DOHH2 (cell line): ENCODE measurements around the gene PLTP.

Experiments
- H3F3A ChIP-seq: fragments of 200-600 bp; sonication (generic), shearing (Covaris generic); 2 replicates; pipeline ENCODE4 v1.6.0; 2016; ENCODE audit warnings: antibody characterized with exemption, mild to moderate bottlenecking; ENCODE audit not compliant: control insufficient read depth, insufficient read depth
- H3K27ac ChIP-seq: fragments of 200-600 bp; sonication (generic); 2 replicates; pipeline ENCODE4 v1.5.1; 2014; ENCODE audit warnings: low read depth, mild to moderate bottlenecking, low read length, moderate library complexity
- H3K27me3 ChIP-seq: fragments of 200-600 bp; sonication (generic); 2 replicates; pipeline ENCODE4 v1.6.1; 2014; ENCODE audit warnings: mild to moderate bottlenecking, low read length, mixed read lengths; ENCODE audit not compliant: control insufficient read depth
- H3K36me3 ChIP-seq: fragments of 200-600 bp; sonication (generic); 2 replicates; pipeline ENCODE4 v1.6.1; 2014; ENCODE audit warnings: mild to moderate bottlenecking, low read length, moderate library complexity, mixed read lengths; ENCODE audit not compliant: control insufficient read depth
- H3K4me1 ChIP-seq: fragments of 200-600 bp; sonication (generic); 2 replicates; pipeline ENCODE4 v1.6.1; 2014; ENCODE audit warnings: mild to moderate bottlenecking, low read length, mixed read lengths; ENCODE audit not compliant: control insufficient read depth
- H3K4me2 ChIP-seq: fragments of 200-600 bp; sonication (generic); 2 replicates; pipeline ENCODE4 v1.6.0; 2014; ENCODE audit warnings: mild to moderate bottlenecking, low read length, moderate library complexity
- H3K4me3 ChIP-seq: fragments of 200-600 bp; sonication (generic); 2 replicates; pipeline ENCODE4 v1.5.1; 2014; ENCODE audit warnings: mild to moderate bottlenecking, low read length, mixed read lengths
- H3K79me2 ChIP-seq: fragments of 200-600 bp; sonication (generic); 2 replicates; pipeline ENCODE4 v1.6.1; 2014; ENCODE audit warnings: mild to moderate bottlenecking, low read length, mixed read lengths; ENCODE audit not compliant: control insufficient read depth
- H3K9me2 ChIP-seq: fragments of 200-600 bp; sonication (generic); replicated peaks from 2 replicates; pipeline ENCODE4 v1.6.1; 2014; ENCODE audit warnings: mild to moderate bottlenecking, low read length, mixed read lengths; ENCODE audit not compliant: control insufficient read depth
- H3K9me3 ChIP-seq: fragments of 200-600 bp; sonication (generic); 2 replicates; pipeline ENCODE4 v1.6.1; 2014; ENCODE audit warnings: antibody characterized with exemption, low read length, mixed read lengths; ENCODE audit not compliant: control insufficient read depth, insufficient read depth
- H4K20me1 ChIP-seq: fragments of 200-600 bp; sonication (generic); 2 replicates; pipeline ENCODE4 v1.6.0; 2014; ENCODE audit warnings: low read depth, mild to moderate bottlenecking, antibody characterized with exemption, low read length, moderate library complexity; ENCODE audit not compliant: control insufficient read depth, insufficient read depth
- EZH2phosphoT487 ChIP-seq: fragments of 200-600 bp; sonication (generic); IDR thresholded peaks from 2 replicates; pipeline ENCODE4 v1.6.1; 2017; ENCODE audit warnings: borderline replicate concordance, mild to moderate bottlenecking, antibody characterized with exemption, low read length, moderate library complexity, mixed read lengths
- TF ChIP-seq, protein P1 (sequence below): fragments of 200-600 bp; sonication (generic); IDR thresholded peaks from one replicate; pipeline ENCODE4 v1.5.1; 2014; ENCODE audit warnings: antibody characterized with exemption, mild to moderate bottlenecking, low read depth, low read length; ENCODE audit not compliant: poor library complexity, severe bottlenecking

Gene PLTP

DNA sequence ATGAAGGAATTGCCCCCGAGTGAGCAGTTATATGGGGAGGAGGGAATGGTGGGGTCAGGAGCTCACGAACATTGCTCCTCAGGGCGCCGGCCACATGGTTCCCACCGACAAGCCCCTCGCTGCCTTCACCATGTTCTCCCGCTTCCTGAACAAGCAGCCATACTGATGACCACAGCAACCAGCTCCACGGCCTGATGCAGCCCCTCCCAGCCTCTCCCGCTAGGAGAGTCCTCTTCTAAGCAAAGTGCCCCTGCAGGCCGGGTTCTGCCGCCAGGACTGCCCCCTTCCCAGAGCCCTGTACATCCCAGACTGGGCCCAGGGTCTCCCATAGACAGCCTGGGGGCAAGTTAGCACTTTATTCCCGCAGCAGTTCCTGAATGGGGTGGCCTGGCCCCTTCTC lies 13.7 kb downstream of the PLTP start:
- Histone ChIP-seq H3K36me3 (no peaks in the 10 kb centered on the region), H3K4me2 (no peak overlapping the region), H3K79me2 (no peaks in the 10 kb centered on the region), H3K27me3 (no peaks in the 10 kb centered on the region), H3K9me3 (no peaks in the 10 kb centered on the region), H3F3A (no peaks in the 10 kb centered on the region), H4K20me1 (no peaks in the 10 kb centered on the region), H3K27ac (no peak overlapping the region), H3K9me2 (no peaks in the 10 kb centered on the region), H3K4me3 (no peak overlapping the region), H3K4me1 (peaks cover 10% of the 10 kb centered on the region)
- no peak for TF ChIP-seq EZH2phosphoT487
- TF ChIP-seq, protein P1, sequence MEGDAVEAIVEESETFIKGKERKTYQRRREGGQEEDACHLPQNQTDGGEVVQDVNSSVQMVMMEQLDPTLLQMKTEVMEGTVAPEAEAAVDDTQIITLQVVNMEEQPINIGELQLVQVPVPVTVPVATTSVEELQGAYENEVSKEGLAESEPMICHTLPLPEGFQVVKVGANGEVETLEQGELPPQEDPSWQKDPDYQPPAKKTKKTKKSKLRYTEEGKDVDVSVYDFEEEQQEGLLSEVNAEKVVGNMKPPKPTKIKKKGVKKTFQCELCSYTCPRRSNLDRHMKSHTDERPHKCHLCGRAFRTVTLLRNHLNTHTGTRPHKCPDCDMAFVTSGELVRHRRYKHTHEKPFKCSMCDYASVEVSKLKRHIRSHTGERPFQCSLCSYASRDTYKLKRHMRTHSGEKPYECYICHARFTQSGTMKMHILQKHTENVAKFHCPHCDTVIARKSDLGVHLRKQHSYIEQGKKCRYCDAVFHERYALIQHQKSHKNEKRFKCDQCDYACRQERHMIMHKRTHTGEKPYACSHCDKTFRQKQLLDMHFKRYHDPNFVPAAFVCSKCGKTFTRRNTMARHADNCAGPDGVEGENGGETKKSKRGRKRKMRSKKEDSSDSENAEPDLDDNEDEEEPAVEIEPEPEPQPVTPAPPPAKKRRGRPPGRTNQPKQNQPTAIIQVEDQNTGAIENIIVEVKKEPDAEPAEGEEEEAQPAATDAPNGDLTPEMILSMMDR: no peak

DNA sequence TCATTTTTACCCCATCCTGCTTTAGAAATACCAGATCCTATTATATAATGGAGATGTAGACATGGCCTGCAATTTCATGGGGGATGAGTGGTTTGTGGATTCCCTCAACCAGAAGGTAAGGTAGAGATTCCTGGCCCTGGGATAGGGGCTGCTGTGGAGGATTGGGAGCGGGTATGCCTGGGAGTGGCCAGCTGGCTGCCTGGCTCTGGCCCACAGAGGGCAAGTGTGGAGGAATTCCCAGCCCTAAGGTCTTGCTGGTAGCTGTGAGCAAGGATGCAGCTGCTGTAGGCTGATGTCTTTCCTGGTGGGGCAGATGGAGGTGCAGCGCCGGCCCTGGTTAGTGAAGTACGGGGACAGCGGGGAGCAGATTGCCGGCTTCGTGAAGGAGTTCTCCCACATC lies 14.3 kb downstream of the PLTP start:
- H3K4me2 ChIP-seq: no peak overlapping the region
- H3K27ac ChIP-seq: no peak overlapping the region
- TF ChIP-seq, protein P1: no peak
- TF ChIP-seq EZH2phosphoT487: no peak
- no peaks in the 10 kb centered on the region for H3K9me2 ChIP-seq
- no peaks in the 10 kb centered on the region for H3F3A ChIP-seq
- no peaks in the 10 kb centered on the region for H3K27me3 ChIP-seq
- no peaks in the 10 kb centered on the region for H3K9me3 ChIP-seq
- no peaks in the 10 kb centered on the region for H4K20me1 ChIP-seq
- peaks cover 8% of the 10 kb centered on the region for H3K4me1 ChIP-seq
- no peak overlapping the region for H3K4me3 ChIP-seq
- H3K36me3 ChIP-seq: no peaks in the 10 kb centered on the region
- no peaks in the 10 kb centered on the region for H3K79me2 ChIP-seq

DNA sequence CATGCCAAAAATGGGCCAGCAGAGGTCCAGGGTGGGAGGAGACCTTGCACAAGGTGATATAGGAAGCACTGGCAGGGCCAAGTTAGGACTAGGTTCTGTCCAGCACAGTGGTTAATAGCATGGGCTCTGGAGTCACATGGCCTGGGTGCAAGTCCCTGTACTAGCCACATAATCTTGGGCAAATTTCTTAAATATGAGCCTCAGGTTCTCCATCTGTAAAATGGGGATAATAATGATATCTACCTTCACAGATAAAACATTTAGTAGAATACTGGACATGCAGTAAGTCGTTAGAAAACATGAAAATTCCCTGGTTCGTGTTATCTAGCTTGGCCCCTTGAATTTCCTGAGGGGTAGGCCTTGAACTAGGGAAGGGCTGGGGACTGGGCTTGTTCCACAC lies 14.7 kb downstream of the PLTP start:
- Histone ChIP-seq H3K4me1 (peaks cover 7% of the 10 kb centered on the region), H3K27me3 (no peaks in the 10 kb centered on the region)
- TF ChIP-seq EZH2phosphoT487: no peak
- TF ChIP-seq, protein P1: no peak

DNA sequence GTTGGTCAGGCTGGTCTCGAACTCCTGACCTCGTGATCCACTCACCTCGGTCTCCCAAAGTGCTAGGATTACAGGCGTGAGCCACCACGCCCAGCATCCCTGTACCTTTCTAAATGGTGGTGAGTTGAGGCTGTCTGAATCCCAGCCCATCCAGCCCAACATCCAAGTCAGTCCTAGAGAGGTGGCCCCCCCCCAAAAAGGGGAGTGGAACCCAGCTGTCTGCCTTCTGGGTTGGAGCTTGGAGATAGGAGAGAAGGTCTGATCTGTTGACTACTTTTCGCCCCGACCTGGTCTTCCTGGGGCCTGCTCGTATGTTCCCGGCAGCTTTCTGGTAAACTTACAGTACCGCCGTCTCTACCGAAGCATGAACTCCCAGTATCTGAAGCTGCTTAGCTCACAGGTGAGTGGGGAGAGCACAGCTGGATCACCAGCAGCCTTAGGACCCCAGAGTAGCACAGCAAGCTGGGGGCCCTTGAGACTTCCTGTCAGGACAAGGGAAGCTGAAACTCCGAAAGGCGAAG lies 15.3 kb downstream of the PLTP start:
- Histone ChIP-seq H3K4me3 (no peak overlapping the region), H3K79me2 (no peaks in the 10 kb centered on the region), H3K9me2 (no peaks in the 10 kb centered on the region), H3K9me3 (no peaks in the 10 kb centered on the region), H3F3A (no peaks in the 10 kb centered on the region), H3K27ac (no peak overlapping the region), H4K20me1 (no peaks in the 10 kb centered on the region), H3K27me3 (no peaks in the 10 kb centered on the region), H3K36me3 (no peaks in the 10 kb centered on the region), H3K4me2 (no peak overlapping the region), H3K4me1 (peaks cover 11% of the 10 kb centered on the region)
- TF ChIP-seq EZH2phosphoT487: no peak
- TF ChIP-seq, protein P1: no peak

More for the DNA sequence above, 14.7 kb downstream of the PLTP start:
- Histone ChIP-seq H3F3A (no peaks in the 10 kb centered on the region), H3K79me2 (no peaks in the 10 kb centered on the region), H3K27ac (no peak overlapping the region), H4K20me1 (no peaks in the 10 kb centered on the region), H3K36me3 (no peaks in the 10 kb centered on the region), H3K4me3 (no peak overlapping the region), H3K4me2 (no peak overlapping the region), H3K9me3 (no peaks in the 10 kb centered on the region), H3K9me2 (no peaks in the 10 kb centered on the region)
